H1 (cell line): Measurements from ENCODE around the gene SELENOK. TPM values are rescaled to one million over a fixed set of nuclear protein-coding genes. Genes with fewer than 3 reads are reported as not detected.

Experiments used
- CTCF ChIA-PET: fragments of 300-600 bp; sonication (Branson Sonifier 250); formaldehyde crosslinking; loops from one replicate; lab custom pipeline; 2021; ENCODE audit not compliant: partially characterized antibody; lab: Charles Lee
- POLR2A ChIA-PET: fragments of 300-600 bp; sonication (Branson Sonifier 250); formaldehyde crosslinking; loops from one replicate; lab custom pipeline; 2021; ENCODE audit warnings: inconsistent platforms; ENCODE audit not compliant: partially characterized antibody; lab: Charles Lee
- DNase-seq, 2 experiments: peaks; one replicate each; pipeline versions ENCODE4 v3.0.0 to v3.0.0-alpha.2; 2010 to 2022; ENCODE audit warnings: low spot score in 2 of 2, low read depth in 1 of 2, mixed read lengths in 1 of 2
- FAIRE-seq: peaks from 2 replicates; lab custom pipeline; 2011; peaks lifted over from hg19 to GRCh38; lab: Jason Lieb, UNC
- H2AFZ ChIP-seq: 2 replicates; pipeline ENCODE4 v1.8.1; 2012; ENCODE audit warnings: low read length, inconsistent platforms
- H2AK5ac ChIP-seq: 2 replicates; pipeline ENCODE4 v1.6.1; 2013; ENCODE audit warnings: low read depth, low read length
- H2BK120ac ChIP-seq: replicated peaks from 2 replicates; pipeline ENCODE3; 2013; ENCODE audit warnings: low read depth, low read length, inconsistent platforms
- H2BK12ac ChIP-seq: 2 replicates; pipeline ENCODE4 v1.6.1; 2013; ENCODE audit warnings: low read depth, low read length
- H2BK15ac ChIP-seq: 2 replicates; pipeline ENCODE4 v1.6.1; 2013; ENCODE audit warnings: low read length
- H2BK20ac ChIP-seq: 2 replicates; pipeline ENCODE4 v1.6.1; 2013; ENCODE audit warnings: low read length
- H2BK5ac ChIP-seq: 2 replicates; pipeline ENCODE4 v1.6.1; 2013; ENCODE audit warnings: low read depth, low read length
- H3K14ac ChIP-seq: 2 replicates; pipeline ENCODE4 v1.6.1; 2013; ENCODE audit warnings: inconsistent platforms; ENCODE audit not compliant: insufficient read length
- H3K18ac ChIP-seq: 2 replicates; pipeline ENCODE4 v1.6.1; 2013; ENCODE audit warnings: low read length; ENCODE audit errors: extremely low read depth
- H3K23ac ChIP-seq: 2 replicates; pipeline ENCODE4 v1.6.1; 2013; ENCODE audit warnings: inconsistent platforms; ENCODE audit not compliant: insufficient read length
- H3K23me2 ChIP-seq: 2 replicates; pipeline ENCODE4 v1.6.1; 2013; ENCODE audit warnings: low read depth, low read length
- H3K27ac ChIP-seq: 2 replicates; pipeline ENCODE4 v1.6.1; 2011; ENCODE audit warnings: low read depth, low read length, inconsistent platforms
- H3K27me3 ChIP-seq, 4 experiments: replicated peaks in 1 of 4; 1 replicate in 1 of 4; 2 replicates in 3 of 4; pipeline versions ENCODE4 v1.6.1 to v1.8.1; 2011 to 2013; ENCODE audit warnings: low read length in 3 of 4, mild to moderate bottlenecking in 3 of 4, inconsistent platforms in 2 of 4, mixed read lengths in 2 of 4, moderate library complexity in 1 of 4; ENCODE audit not compliant: control insufficient read depth in 3 of 4, insufficient read depth in 3 of 4; ENCODE audit errors: extremely low read depth in 1 of 4
- H3K36me3 ChIP-seq, 4 experiments: 2 replicates each; pipeline versions ENCODE4 v1.6.1 to v1.8.1; 2011 to 2013; ENCODE audit warnings: mild to moderate bottlenecking in 4 of 4, low read length in 3 of 4, moderate library complexity in 2 of 4, control low read depth in 1 of 4, inconsistent platforms in 1 of 4; ENCODE audit not compliant: insufficient read depth in 4 of 4, control insufficient read depth in 2 of 4
- H3K4ac ChIP-seq: replicated peaks from 2 replicates; pipeline ENCODE3; 2013; ENCODE audit warnings: low read length, low read depth, mixed read lengths, inconsistent platforms; ENCODE audit not compliant: insufficient read length
- H3K4me1 ChIP-seq, 4 experiments: replicated peaks in 1 of 4; 1 replicate in 1 of 4; 2 replicates in 3 of 4; pipeline versions ENCODE4 v1.6.1 to v1.8.1; 2011 to 2013; ENCODE audit warnings: low read length in 3 of 4, inconsistent platforms in 2 of 4, mixed read lengths in 1 of 4; ENCODE audit not compliant: insufficient read depth in 4 of 4, control insufficient read depth in 3 of 4
- H3K4me2 ChIP-seq, 2 experiments: 2 replicates each; pipeline versions ENCODE4 v1.6.1 to v1.8.1; 2011 to 2013; ENCODE audit warnings: low read depth in 2 of 2, low read length in 2 of 2, control low read depth in 1 of 2, inconsistent platforms in 1 of 2, mild to moderate bottlenecking in 1 of 2; ENCODE audit not compliant: insufficient read depth in 1 of 2
- H3K4me3 ChIP-seq, 4 experiments: fragments of 200-600, 300-600 bp in 1 of 4; sonication (generic), shearing (Covaris generic), sonication (Bioruptor Twin) in 1 of 4; 2 replicates each; pipeline versions ENCODE4 v1.5.1 to v1.8.1; 2011 to 2016; ENCODE audit warnings: low read length in 4 of 4, low read depth in 3 of 4, control low read depth in 2 of 4, inconsistent platforms in 2 of 4, mild to moderate bottlenecking in 2 of 4, mixed read lengths in 1 of 4, moderate library complexity in 1 of 4; ENCODE audit not compliant: insufficient read depth in 2 of 4; ENCODE audit errors: extremely low read depth in 1 of 4
- H3K56ac ChIP-seq: replicated peaks from 2 replicates; pipeline ENCODE3; 2013; ENCODE audit warnings: low read depth, mild to moderate bottlenecking, mixed read lengths, low read length, inconsistent platforms; ENCODE audit not compliant: insufficient read length
- H3K79me1 ChIP-seq: 2 replicates; pipeline ENCODE4 v1.6.1; 2013; ENCODE audit warnings: low read depth, low read length, control low read depth
- H3K79me2 ChIP-seq, 2 experiments: 2 replicates each; pipeline versions ENCODE4 v1.6.1 to v1.8.1; 2012 to 2013; ENCODE audit warnings: low read length in 2 of 2, mild to moderate bottlenecking in 2 of 2, inconsistent platforms in 1 of 2; ENCODE audit not compliant: insufficient read depth in 2 of 2, control insufficient read depth in 1 of 2
- H3K9ac ChIP-seq, 4 experiments: replicated peaks in 1 of 4; 1 replicate in 1 of 4; 2 replicates in 3 of 4; pipeline versions ENCODE4 v1.6.1 to v1.8.1; 2011 to 2013; ENCODE audit warnings: low read depth in 3 of 4, low read length in 3 of 4, control low read depth in 2 of 4, mild to moderate bottlenecking in 2 of 4, moderate library complexity in 2 of 4, inconsistent platforms in 1 of 4; ENCODE audit errors: extremely low read depth in 1 of 4
- H3K9me3 ChIP-seq, 2 experiments: 2 replicates each; pipeline versions ENCODE4 v1.6.1 to v1.8.1; 2012 to 2013; ENCODE audit warnings: mild to moderate bottlenecking in 2 of 2, moderate library complexity in 2 of 2, control low read depth in 1 of 2, inconsistent platforms in 1 of 2, low read depth in 1 of 2, low read length in 1 of 2, mixed read lengths in 1 of 2; ENCODE audit not compliant: insufficient read depth in 2 of 2
- H4K20me1 ChIP-seq, 2 experiments: replicated peaks in 1 of 2; 2 replicates each; pipeline versions ENCODE3 to v1.8.1; 2011 to 2013; ENCODE audit warnings: inconsistent platforms in 2 of 2, low read length in 2 of 2, mild to moderate bottlenecking in 1 of 2; ENCODE audit not compliant: insufficient read depth in 2 of 2, control insufficient read depth in 1 of 2
- H4K5ac ChIP-seq: 2 replicates; pipeline ENCODE4 v1.6.1; 2013; ENCODE audit warnings: low read length, low read depth, mixed read lengths, inconsistent platforms; ENCODE audit not compliant: insufficient read length
- H4K8ac ChIP-seq: 2 replicates; pipeline ENCODE4 v1.8.0; 2013; ENCODE audit warnings: mild to moderate bottlenecking, moderate library complexity, low read length, inconsistent platforms; ENCODE audit not compliant: insufficient read depth; ENCODE audit errors: extremely low read depth
- H4K91ac ChIP-seq: replicated peaks from 2 replicates; pipeline ENCODE3; 2013; ENCODE audit warnings: low read length, mixed read lengths, inconsistent platforms; ENCODE audit not compliant: insufficient read length
- CREB1 ChIP-seq: IDR thresholded peaks from 2 replicates; pipeline ENCODE4 v1.6.1; 2012; ENCODE audit warnings: inconsistent platforms
- HDAC2 ChIP-seq, 2 experiments: fragments of 300-600 bp in 1 of 2; sonication (generic) in 1 of 2; IDR thresholded peaks; 2 replicates each; pipeline ENCODE4 v1.6.1; 2011 to 2012; ENCODE audit warnings: low read depth in 2 of 2, low read length in 2 of 2, mild to moderate bottlenecking in 2 of 2, moderate library complexity in 2 of 2, borderline replicate concordance in 1 of 2, inconsistent platforms in 1 of 2
- KDM4A ChIP-seq: IDR thresholded peaks from one replicate; pipeline ENCODE4 v1.7.1; 2012; ENCODE audit warnings: low read depth, mild to moderate bottlenecking, moderate library complexity, low read length, inconsistent platforms; ENCODE audit not compliant: severe bottlenecking
- WGBS, 2 experiments: shearing (Covaris generic) in 1 of 2; methylation state at CpG; one replicate each; pipeline versions ENCODE4 v1.1.6 to v1.1.7; 2013 to 2015; ENCODE audit warnings: low lambda C conversion rate in 2 of 2, mixed read lengths in 2 of 2, inconsistent platforms in 1 of 2, low coverage in 1 of 2, missing lambda C conversion rate in 1 of 2; ENCODE audit not compliant: insufficient replicate concordance in 2 of 2, insufficient coverage in 1 of 2, insufficient read length in 1 of 2; ENCODE audit errors: extremely low coverage in 1 of 2, missing lambda C conversion rate in 1 of 2; 5-methylcytosine and 5-hydroxymethylcytosine counted together
- polyA plus RNA-seq, 7 experiments: library from polyadenylated mRNA; depleted of rRNA in 3 of 7; stranded (reverse) in 5 of 7; unstranded in 2 of 7; fragments of >200 nt in 5 of 7; fragments of 200-250 nt in 2 of 7; gene quantifications; 1 replicate in 5 of 7; 2 replicates in 1 of 7; 4 replicates in 1 of 7; pipeline versions ENCODE4 v1.2.1 to v1.2.3, GENCODE V29; 2011 to 2013; ENCODE audit warnings: missing spikeins in 2 of 7, mixed read lengths in 2 of 7
- total RNA-seq: library from RNA; stranded (reverse); fragmentation: NEBNext Ultra II Directional; extraction: Animal tissue kit (Norgen Biotek cat#: 25700); gene quantifications from 2 replicates; pipeline ENCODE4 v1.2.1, GENCODE V29; 2021

Gene SELENOK
- total and polyA plus RNA-seq, 2 of the 8 experiments (the other 6 are each of a cell fraction or from before 2014, with no cell fraction given) = 26.9 to 40.2 TPM

GRCh38 chr3:53865732-53866499 is 25.7 kb downstream of the SELENOK start:
- no peak overlapping the region for H3K27ac ChIP-seq
- no peak overlapping the region for H2AFZ ChIP-seq
- H3K9me3 ChIP-seq = no peaks in the 10 kb centered on the region
- H3K36me3 ChIP-seq = peaks cover 10 to 50% (median 35%) of the 10 kb centered on the region in 4 experiments; a peak in 7 of 8 replicates
- H3K79me2 ChIP-seq = no peaks in the 10 kb centered on the region
- CTCF ChIA-PET = interaction anchor here (0.6 to 1.4 kb wide), 2 partner anchors 18 to 203 kb away, joined by 3 to 4 read pairs; no protein-coding TSS in a partner anchor
- H3K4me3 ChIP-seq = no peak overlapping the region
- H4K5ac ChIP-seq = no peak overlapping the region
- H2BK120ac ChIP-seq = no peak overlapping the region
- H3K23me2 ChIP-seq = no peaks in the 10 kb centered on the region
- H3K14ac ChIP-seq = no peak overlapping the region
- H3K27me3 ChIP-seq = no peaks in the 10 kb centered on the region
- H2BK5ac ChIP-seq = no peak overlapping the region
- no peak overlapping the region for H2BK20ac ChIP-seq
- no peaks in the 10 kb centered on the region for H3K4me1 ChIP-seq
- H3K4ac ChIP-seq = no peak overlapping the region
- H3K79me1 ChIP-seq = no peaks in the 10 kb centered on the region
- POLR2A ChIA-PET = interaction anchor here (1.0 to 2.4 kb wide), 4 partner anchors 10 to 21 kb away, joined by 4 to 6 read pairs (median 5); no protein-coding TSS in a partner anchor
- H4K8ac ChIP-seq = no peak overlapping the region
- H4K20me1 ChIP-seq = peaks cover 0 to 2% of the 10 kb centered on the region in 2 experiments
- H2AK5ac ChIP-seq = no peak overlapping the region
- no peak for FAIRE-seq
- no peak overlapping the region for H3K9ac ChIP-seq
- H2BK15ac ChIP-seq = no peak overlapping the region
- DNase-seq = no peak
- H3K56ac ChIP-seq = no peak overlapping the region
- no peak overlapping the region for H4K91ac ChIP-seq
- no peak overlapping the region for H3K18ac ChIP-seq
- no peak overlapping the region for H3K4me2 ChIP-seq
- no peak overlapping the region for H3K23ac ChIP-seq
- H2BK12ac ChIP-seq = no peak overlapping the region
- 94% methylated on average over 5 of the region's 5 CpGs; no CpG with 5 or more reads in 1 of the 2 experiments for WGBS, 2 experiments
- TF ChIP-seq CREB1 = no peak
- no peak for TF ChIP-seq KDM4A
- no peak for TF ChIP-seq HDAC2 (IDR thresholded peaks at IDR 0.05; ENCODE audit: borderline replicate concordance in 1 of 2, low read depth in 2 of 2, low read length in 2 of 2)
